ENCODE measurements around the gene DRC1.

The DRC1 gene

DNA sequence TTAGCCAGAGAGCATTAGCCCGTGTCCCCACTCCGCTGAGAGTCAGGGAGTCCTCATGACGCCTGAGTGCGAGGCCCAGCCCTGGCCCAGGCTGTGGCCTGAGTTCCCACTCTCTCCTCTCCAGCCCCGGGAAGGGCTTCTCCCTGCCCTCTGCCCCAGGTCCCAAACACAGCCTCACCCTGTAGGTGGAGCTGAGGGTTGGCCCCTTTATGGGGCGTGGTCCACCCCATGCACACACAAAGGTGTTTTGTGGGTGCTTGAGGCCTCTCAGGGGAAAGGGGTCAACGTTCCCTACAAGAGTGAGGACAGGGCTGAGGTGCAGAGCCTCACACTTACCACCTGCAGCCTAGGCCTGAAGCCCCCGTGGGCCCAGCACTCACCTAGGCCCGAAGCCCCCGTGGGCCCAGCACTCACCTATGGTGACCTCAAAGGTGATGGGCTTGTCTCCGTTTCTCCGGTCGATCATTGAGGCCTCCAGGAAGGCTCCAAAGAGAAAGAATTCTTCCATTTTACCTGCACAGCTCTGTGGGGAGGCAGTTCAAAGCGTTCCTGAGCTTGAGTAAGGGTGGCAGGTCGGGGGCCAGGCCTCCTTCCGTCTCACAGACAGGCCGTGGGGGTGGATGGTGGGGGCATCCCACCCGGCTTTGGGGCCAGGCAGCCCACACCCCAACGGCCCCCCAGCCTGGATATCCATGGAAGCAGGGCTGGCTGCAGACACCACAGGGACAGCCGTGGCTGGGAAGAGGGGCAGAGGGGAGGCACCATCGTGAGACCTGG lies 78.3 kb downstream of the DRC1 start:
- DNase-seq = no peak

DNA sequence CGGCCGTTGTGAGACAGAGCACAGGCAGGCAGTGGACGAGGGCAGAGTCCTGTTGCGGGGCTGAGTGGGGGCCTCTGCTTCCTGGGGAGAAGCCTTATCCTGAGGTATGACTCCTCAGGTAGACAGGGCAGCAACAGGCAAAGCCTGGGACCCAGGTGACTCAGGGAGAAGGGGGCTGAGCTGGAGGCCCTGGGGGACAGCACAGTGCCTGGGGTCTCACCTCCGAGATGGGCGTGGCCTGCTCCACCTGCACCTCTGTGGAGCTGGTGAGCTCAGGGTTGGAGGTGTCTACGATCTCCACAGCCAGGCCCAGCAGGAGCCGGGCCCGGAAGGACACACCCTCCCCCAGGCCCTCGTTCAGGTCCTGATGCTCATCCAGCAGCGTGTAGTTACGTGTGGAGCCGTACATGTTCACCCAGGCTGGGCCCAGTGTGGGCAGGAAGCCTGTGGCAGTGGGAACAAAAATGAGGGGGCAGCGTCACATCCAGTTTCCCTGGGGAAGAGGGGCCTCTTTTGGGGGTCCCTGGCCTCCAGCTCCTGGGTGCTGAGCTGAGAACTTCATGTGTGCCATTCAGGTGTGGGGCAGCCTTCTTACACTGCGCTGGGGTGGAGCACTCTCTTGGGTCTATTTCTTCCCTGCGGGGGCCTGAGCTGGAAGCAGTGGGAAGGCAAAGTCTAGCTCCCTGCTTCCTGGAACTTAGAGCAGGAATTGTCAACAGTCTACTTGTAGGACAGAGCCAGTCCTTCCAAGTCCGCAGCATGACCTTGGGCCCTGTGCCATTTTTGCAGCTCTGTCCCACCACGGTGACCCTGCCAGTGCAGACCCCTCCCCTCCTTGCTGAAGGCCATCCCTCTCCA lies 79.1 kb downstream of the DRC1 start:
- no peak for DNase-seq

DNA sequence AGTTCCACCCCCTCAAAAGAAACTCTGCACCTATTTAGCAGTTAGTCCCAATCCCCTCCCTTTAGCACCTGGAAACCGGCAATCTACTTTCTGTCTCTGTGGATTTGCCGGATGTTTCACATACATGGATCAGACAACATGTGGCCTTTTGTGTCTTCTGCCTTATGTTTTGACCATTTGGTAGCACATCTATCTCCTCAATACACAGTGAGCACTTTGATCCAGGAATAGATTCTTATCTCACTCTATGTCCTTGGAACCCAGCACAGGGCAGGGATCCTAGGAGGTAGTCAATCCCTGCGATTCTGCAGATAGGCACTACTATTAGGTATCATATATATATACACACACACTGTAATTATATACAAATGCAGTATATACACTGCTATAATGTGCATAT lies 80.0 kb downstream of the DRC1 start:
- no peak for DNase-seq

DNA sequence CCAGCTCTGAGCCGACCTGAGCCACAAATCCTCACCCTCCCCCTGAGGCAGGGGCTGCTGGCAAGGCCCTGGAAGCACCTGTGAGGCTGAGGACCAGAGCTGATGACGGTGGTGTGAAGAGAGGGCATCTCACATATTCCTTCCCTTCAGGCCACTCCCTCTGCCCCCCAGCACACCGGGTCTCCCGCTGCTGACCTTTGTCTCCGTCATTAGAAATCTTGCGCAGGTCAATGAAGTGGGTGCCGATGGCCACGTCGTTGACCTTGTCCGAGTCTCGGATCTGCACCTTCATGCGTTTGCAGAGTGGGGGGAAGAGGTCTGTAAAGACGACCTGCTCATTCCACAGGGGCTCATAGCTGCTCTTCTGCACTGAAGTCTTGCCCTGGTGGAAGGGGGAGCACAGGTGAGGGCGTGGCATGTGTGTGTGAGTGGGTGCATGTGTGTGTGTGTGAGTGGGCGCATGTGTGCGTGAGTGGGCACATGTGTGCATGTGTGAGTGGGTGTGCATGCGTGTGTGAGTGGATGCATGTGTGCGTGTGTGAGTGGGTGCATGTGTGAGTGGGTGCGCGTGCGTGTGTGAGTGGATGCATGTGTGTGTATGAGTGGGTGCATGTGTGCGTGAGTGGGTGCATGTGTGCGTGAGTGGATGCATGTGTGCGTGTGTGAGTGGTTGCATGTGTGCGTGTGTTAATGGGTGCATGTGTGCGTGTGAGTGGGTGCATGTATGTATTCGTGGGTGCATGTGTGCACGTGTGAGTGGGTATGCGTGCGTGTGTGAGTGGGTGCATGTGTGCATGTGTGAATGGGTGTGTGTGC lies 80.7 kb downstream of the DRC1 start:
- no peak for DNase-seq

DNA sequence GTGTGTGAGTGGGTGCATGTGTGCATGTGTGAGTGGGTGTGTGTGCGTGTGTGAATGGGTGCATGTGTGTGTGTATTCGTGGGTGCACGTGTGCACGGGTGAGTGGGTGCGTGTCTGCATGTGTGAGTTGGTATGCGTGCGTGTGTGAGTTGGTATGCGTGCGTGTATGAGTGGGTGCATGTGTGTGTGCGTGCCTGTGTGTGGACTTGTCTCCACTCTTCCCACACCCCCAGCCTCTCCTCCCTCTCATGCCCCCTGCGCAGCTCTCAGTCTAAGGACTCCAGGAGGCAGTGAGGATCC lies 81.3 kb downstream of the DRC1 start:
- no peak for DNase-seq

DNA sequence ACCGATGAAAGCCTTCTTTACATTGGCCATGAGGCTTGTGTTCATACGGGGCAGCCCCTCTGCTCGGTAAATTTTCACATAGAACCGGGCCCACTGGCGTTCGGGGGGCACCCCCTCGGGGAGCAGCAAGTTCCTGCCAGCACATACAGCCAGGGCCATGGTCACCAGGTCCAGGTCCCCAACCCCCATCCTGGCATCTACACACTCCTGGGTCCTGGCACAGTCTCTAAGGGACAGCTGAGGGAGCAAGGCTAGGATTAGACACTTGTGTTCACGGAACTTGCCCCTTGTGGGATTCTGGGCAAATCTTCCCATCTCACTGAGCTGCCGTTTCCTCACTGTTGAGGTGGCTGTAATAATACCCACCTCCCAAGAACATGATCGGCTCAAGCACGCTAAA lies 81.8 kb downstream of the DRC1 start:
- no peak for DNase-seq

DNA sequence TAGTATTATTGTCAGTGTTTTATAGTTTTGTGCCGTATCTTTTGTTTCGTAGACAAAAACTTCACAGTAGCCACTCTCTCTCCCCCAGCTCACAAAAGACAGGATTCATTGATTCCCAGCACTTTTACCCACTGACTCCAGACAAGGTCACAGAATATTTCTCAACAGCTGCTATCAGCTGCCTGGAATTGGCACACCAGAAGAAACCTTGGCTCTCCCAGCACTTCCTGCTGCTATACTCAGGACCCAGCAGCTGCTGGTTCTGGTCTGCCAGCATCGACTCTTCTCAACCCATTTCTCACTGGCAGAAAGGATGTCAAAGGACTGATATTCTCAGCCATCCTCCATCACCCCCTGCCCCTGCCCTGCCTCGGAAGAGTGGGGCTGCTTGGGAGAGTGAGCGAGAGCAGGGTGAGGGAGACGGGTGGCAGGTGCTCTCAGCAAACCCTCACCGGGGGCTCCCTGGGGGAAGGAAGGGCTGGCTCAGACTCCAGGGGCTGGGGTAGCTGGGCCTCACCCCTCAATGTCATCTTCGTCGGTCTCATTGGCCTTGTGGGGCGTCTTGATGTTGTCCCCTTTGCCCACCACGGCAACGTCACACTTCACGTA lies 82.3 kb downstream of the DRC1 start:
- DNase-seq = no peak

DNA sequence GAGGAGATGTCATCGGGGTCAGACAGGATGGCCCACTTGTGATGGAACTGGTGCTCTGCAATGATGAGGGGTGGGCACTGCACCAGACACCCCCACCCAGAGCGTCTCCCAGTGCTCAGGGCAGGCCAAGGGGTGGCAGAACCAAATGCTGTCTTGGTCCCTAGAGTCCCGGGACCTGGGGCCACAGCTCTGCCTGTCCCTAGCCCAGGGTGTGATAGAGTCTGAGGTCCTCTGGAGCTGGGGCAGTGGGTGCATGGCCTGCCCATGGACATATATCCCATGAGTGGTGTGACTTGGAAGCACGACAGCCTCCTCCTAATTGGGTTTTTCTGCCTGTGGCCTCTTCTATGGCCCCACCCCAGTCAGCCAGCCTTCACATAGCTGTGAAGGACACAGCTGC lies 82.9 kb downstream of the DRC1 start:
- no peak for DNase-seq

DNA sequence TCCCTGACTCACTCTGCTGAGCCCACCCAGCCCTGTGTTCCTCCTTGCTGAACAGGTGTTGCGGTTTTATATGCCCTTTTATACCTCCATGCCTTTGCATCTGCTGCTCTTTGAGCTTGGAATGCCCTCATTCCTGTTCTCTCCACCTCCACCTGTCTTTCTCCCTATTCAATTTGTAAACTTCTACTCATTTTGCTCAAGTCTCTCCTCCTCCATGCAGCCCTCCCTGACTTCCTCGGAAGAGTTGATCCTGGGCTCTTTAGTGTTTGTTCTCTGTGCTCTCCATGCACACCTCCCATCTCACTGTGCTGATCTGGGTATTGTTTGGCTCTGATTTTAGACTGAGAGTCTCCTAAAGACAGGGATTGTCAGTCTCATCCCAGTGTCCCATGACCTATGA lies 83.4 kb downstream of the DRC1 start:
- DNase-seq = no peak

DNA sequence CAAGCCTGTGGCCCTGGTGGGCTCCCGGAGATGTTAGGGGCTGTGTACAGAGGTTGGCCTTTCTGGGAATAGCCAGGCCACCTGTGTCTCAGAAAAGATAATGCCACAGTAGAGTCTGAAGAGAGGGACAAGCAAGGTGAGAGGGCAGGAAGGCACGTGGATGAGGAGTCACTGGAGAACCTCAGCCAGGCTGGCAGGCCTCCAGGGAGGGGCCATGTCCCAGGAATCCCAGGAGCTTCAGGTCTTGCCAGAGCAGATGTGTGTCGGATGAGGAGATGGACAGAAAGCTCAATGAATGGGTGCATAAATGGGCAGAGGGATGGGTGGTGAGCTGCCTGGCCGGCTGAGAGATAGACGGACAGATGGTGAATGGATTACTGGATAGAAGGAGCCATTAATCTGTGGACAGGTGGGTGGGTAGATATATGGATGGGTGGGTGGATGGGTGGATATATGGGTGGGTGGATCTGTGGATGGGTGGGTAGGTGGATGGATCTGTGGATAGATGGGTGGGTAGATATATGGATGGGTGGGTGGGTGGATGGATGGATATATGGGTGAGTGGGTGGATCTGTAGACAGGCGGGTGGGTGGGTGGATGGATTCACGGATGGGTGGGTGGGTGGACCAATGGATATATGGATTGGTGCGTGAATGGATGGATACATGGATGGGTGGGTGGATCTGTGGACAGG lies 84.2 kb downstream of the DRC1 start:
- DNase-seq = no peak

DNA sequence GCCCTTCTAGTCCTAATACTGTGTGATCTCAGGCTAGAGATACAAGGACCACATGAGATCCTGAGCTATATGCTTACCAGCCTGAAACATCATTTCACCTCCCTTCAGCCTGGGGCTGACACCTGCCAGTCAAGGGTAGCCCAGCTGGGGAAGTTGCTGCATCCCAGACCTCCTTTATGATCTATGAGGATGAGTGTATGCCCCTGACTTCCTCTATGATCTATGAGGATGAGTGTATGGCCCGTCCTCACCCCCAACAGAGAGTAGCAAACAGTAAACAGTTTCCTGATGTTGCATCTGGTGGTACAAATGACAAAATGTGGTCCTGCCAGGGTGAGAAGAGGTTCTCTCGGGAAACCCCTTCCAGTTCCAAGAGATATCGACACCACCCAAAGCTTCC lies 85.1 kb downstream of the DRC1 start:
- DNase-seq = no peak

DNA sequence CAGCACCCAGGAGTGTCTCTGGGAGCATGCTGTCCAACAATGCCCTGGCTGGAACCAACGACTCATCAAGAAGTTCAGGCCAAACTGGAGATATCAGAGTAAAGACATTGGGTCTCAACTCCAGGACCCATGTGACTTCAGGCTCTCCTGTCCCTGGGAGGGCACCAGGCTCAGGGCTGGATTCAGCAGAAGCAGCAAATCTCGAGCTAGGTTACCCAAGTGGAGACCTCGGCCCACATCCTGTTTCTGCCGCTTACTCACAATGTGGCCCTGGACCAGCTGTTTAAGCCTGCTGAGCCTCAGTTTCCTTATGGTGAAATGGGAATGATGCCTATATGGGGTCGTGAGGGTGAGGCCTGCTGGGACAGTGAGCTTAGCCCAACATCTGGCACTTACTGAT lies 85.5 kb downstream of the DRC1 start:
- DNase-seq = no peak

DNA sequence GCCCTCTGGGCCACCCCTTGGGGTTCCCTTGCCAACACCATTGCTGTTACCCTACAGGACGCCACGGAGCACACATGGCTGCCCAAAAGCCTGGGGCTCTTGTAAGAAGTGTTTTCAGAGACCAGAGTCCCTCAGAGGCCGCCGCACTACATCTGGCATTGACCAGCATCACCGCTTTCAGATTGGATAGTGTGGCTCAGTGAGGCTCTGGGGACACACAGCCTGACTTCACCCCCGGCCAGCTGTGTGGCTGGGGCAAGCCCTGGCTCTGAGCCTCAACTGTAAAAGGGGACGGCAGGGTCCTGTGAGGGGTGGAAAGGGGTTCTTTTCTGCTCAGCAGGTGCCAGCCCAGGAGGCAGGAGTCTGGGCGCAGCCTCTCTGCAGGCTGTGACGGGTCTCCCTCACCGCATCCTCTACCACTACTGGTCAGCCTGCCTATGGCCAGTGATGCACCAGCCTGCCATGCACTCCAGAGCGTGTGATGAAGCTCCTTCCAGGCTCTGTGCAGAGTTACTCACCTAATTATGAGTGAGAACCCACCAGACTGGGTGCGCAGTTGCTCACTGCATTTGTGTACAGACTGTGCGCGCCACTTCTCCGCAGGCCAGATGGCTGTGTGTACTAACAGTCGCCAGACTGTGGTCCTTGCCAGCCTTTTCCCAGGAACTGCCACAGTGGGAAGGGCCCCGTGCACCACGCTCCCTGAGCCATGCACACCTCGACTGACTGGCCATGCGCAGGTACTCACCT lies 86.9 kb downstream of the DRC1 start:
- DNase-seq = no peak

DNA sequence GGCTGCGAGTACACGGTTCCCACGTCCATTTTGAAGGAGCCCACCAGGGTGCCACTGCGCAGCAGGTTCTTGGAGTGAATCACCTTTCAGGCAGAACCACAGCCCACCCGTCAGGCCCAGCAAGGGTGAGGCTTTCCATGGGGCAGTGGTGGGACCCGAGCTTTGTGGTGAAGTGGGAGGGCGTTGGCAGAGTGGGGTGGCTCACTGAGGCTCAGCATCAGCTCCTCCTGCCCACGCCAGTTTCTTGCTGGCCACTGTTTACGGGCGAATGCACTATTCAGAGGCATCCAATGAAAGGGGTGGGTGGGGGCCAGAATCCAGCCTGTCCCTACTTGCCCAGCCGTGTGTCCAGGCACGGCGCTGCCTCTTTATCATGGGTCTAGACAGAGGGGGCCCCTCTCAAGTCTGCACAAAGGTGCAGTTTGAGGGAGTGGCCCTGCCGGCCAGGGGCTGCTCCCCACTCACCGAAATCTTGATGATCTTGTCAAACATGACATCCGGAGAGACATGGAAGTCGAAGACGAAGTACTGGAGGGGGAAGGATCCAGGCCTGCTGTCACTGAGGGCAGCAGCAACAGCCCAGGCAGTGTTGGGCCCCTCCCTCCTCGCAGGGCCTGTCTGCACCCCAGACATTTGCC lies 87.6 kb downstream of the DRC1 start:
- peak; percentile 8 for DNase-seq

DNA sequence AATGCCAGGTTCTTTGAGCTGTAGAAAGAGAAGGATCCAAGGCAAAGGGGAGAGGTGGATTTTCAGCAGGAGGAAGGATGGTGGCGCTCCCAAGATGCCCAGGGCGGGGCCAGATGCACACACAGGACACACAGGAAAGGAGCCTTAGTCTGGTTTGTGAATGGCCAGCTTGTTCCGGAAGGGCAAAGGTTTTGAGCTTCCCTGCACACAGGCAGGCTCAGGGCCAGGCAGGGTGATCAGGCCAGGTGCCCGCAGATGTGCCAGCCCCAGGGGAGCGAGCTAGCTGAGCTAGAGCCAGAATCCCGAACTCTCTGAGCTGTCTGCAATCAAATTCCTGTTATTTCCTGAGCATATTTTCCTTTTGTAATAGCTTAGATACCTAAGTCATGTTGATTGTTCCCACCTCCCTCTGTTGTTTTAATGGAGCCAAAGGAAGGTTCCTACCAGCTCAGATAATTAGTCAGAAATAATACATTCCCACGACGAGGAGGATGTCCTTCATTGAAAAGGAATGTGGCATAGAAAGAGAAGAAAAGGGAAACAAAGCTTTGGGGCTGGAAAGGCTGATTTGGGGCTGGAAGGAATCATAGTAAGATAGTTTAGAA lies 89.9 kb downstream of the DRC1 start:
- peak; percentile 8 for DNase-seq

DNA sequence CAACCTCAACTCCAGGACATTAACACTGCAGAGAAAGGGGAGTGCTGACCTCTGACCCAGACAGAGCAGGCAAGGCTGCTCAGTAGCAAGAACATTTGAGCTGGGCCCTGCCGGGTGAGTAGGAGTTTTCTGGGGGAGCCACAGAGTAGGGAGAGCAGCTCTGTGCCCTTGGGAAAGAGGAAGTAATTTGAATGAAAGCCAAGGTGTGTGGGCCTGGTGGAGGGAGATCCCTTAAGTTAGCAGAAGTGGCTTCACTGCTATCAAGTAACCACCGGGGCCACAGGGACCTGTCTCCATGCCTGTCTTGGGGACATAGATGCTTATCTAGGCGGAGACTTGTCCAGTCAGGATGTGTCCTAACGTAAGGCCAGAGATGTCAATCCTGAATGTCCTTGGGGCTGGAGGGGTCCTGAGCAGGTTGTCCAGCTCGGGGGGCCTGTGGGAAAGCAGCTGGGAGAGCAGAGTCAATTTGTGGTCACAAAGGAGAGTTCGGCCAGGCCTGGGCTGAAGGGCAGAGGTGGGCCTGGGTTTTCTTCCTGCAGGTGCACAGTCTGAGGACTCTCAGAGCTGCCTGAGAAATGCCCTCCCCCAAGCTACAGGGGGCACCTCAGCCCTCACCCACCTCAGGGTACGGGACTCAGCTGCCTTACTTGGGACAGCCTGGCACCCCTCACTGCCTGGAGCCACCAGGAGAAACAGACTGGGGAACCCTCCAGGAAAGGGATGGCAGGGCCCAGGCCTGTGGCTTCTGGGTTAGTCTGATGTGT lies 91.2 kb downstream of the DRC1 start:
- DNase-seq = no peak

DNA sequence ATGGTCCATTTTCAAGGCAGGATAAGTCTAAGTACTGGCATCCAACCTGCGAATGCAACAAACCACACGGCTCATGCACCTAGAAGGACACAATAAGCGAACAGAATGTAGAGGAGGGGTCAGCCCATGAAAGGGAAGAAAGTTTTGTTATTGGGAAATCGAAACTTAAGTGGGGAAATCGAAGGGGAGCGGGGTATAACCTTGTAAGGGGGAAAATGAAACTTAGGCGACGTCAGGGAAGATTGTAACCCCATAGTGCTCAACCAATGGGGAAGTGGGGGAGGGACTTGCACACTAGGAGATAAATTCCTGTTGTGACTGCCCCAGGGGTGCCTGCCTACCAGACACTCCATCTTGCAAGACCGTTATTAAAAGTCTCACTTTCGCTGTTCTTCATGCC lies 91.8 kb downstream of the DRC1 start:
- no peak for DNase-seq

DNA sequence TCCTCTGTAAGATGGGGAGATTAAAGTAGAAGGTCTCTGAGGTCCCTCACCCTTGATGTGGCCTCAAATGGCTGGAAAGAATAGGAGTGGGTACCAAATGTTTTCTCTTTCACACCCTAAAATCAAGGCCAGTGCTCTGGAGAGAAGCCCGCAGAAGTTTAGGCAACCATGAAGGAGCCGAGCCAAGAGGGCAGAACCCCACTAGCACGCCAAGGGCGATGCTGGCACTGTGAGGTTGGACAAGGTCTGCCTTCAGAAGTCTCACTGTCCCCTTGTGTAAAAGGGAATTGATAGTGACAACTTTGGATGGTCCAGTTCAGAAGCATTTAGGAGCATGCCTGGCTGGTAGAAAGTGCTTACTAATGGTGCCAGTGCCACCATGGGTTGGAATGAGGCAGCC lies 92.5 kb downstream of the DRC1 start:
- DNase-seq = no peak

DNA sequence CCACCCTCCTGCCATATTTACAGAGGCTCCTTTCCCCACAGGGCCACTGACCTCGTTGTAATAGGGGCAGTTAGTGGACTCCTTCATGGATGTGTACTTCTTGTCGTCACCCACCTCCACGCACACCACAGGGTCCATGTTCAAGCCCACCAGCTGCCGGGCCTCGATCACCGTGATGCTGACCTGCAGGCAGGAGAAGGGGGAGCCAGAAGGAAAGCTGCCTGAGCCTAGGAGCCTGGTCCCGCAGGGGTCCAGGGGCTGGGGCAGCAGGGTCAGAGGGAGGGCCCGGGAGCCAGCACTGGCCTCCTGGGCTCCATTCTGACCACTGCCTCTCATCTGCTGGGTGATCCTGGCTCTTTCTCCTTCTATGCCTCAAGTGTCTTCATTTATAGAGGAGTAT lies 93.2 kb downstream of the DRC1 start:
- no peak for DNase-seq

DNA sequence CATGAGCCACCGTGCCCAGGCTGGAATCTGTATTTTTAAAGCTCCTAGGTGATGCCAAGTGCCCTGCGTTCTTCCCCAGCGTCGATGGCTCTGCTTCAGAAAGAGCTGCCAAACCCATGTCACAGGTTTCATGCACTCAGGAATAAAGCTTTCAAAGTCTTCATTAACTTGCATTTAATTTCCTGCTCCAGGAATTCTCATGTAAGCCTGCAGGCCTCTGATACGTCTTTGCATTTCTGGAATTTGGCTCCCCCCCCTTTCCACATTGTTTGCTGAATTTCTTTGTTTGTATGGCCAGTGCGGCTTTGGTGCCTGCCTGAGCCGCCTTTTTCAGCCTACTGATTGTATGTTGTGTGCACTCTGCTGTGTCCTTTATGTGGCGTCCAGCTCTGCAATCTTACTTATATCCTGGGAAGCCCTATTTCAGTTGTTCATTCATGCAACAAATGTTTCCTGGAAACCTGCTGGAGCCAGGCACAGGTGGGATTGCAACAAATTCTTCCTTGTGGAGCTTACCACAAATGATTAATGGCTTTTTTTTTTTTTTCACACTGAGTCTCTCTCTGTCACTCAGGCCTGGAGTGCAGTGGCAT lies 94.1 kb downstream of the DRC1 start:
- no peak for DNase-seq

Data from left hindlimb (tissue), 1 donor.